HEK293 (cell line): ENCODE measurements around the gene CXCL11.

Source experiments
- CTCF ChIA-PET: fragments of 350-600 bp; formaldehyde crosslinking; extraction: SDS; loops from one replicate; lab custom pipeline; 2021; ENCODE audit warnings: antibody characterized with exemption; lab: Yijun Ruan, JAX
- POLR2A ChIA-PET: fragments of 300-600 bp; formaldehyde crosslinking; extraction: SDS; loops from one replicate; lab custom pipeline; 2020; ENCODE audit warnings: antibody characterized with exemption, inconsistent platforms; lab: Yijun Ruan, JAX
- H3K27ac ChIP-seq: fragments of 200-500 bp; sonication (Bioruptor generic); 2 replicates; pipeline ENCODE4 v1.5.1; 2014; ENCODE audit warnings: low read depth, low read length, control low read depth, inconsistent platforms; ENCODE audit errors: extremely low read depth
- H3K36me3 ChIP-seq, 2 experiments: fragments of 200-500 bp in 1 of 2; sonication (Bioruptor generic) in 1 of 2; 1 replicate in 1 of 2; 2 replicates in 1 of 2; pipeline ENCODE4 v1.5.1; 2014 to 2017; ENCODE audit warnings: inconsistent platforms in 2 of 2, low read length in 2 of 2; ENCODE audit not compliant: control insufficient read depth in 2 of 2, insufficient read depth in 1 of 2
- H3K4me1 ChIP-seq: fragments of 200-500 bp; sonication (Bioruptor generic); 2 replicates; pipeline ENCODE4 v1.5.1; 2014; ENCODE audit warnings: mild to moderate bottlenecking, low read length, inconsistent platforms; ENCODE audit not compliant: control insufficient read depth, insufficient read depth
- H3K4me3 ChIP-seq: 2 replicates; pipeline ENCODE4 v1.5.1; 2011; ENCODE audit warnings: low read depth, mild to moderate bottlenecking, control low read depth, low read length, moderate library complexity
- H3K9me3 ChIP-seq: fragments of 200-500 bp; sonication (Bioruptor generic); 2 replicates; pipeline ENCODE4 v1.5.1; 2014; ENCODE audit warnings: low read depth, low read length, inconsistent platforms; ENCODE audit not compliant: control insufficient read depth, insufficient read depth
- IKZF3 ChIP-seq: fragments of 450-650 bp; IDR thresholded peaks from 2 replicates; pipeline ENCODE4 v1.5.0; 2018; ENCODE audit warnings: missing biosample characterization, mild to moderate bottlenecking, missing genetic modification characterization, moderate library complexity
- KLF17 ChIP-seq: fragments of 450-650 bp; formaldehyde crosslinking; IDR thresholded peaks from 2 replicates; pipeline ENCODE4 v1.5.1; 2016; ENCODE audit warnings: missing biosample characterization, missing genetic modification characterization
- OSR2 ChIP-seq: fragments of 450-650 bp; formaldehyde crosslinking; IDR thresholded peaks from 2 replicates; pipeline ENCODE4 v1.5.1; 2016; ENCODE audit warnings: missing biosample characterization, missing genetic modification characterization
- PRDM2 ChIP-seq: fragments of 450-650 bp; formaldehyde crosslinking; IDR thresholded peaks from 2 replicates; pipeline ENCODE4 v1.5.1; 2016; ENCODE audit warnings: missing biosample characterization, missing genetic modification characterization, borderline replicate concordance
- ZBTB1 ChIP-seq: fragments of 450-650 bp; formaldehyde crosslinking; IDR thresholded peaks from 2 replicates; pipeline ENCODE4 v1.5.1; 2016; ENCODE audit warnings: missing biosample characterization, missing genetic modification characterization
- ZBTB20 ChIP-seq: fragments of 450-650 bp; formaldehyde crosslinking; IDR thresholded peaks from 2 replicates; pipeline ENCODE4 v1.5.1; 2016; ENCODE audit warnings: missing biosample characterization, missing genetic modification characterization
- ZNF133 ChIP-seq: fragments of 450-650 bp; formaldehyde crosslinking; IDR thresholded peaks from 2 replicates; pipeline ENCODE4 v1.5.1; 2016; ENCODE audit warnings: missing biosample characterization, missing genetic modification characterization
- ZNF148 ChIP-seq: fragments of 450-650 bp; formaldehyde crosslinking; IDR thresholded peaks from 2 replicates; pipeline ENCODE4 v1.5.0; 2017; ENCODE audit warnings: missing biosample characterization, missing genetic modification characterization, borderline replicate concordance
- ZNF155 ChIP-seq: fragments of 450-650 bp; formaldehyde crosslinking; IDR thresholded peaks from 2 replicates; pipeline ENCODE4 v1.5.1; 2016; ENCODE audit warnings: missing biosample characterization, missing genetic modification characterization
- ZNF175 ChIP-seq: fragments of 450-650 bp; formaldehyde crosslinking; IDR thresholded peaks from 2 replicates; pipeline ENCODE4 v1.5.1; 2016; ENCODE audit warnings: missing biosample characterization, missing genetic modification characterization
- ZNF211 ChIP-seq: fragments of 450-650 bp; formaldehyde crosslinking; IDR thresholded peaks from 2 replicates; pipeline ENCODE4 v1.5.1; 2016; ENCODE audit warnings: low read depth, missing biosample characterization, missing genetic modification characterization
- ZNF223 ChIP-seq: fragments of 450-650 bp; formaldehyde crosslinking; IDR thresholded peaks from 2 replicates; pipeline ENCODE4 v1.5.1; 2016; ENCODE audit warnings: missing biosample characterization, missing genetic modification characterization
- ZNF23 ChIP-seq: fragments of 450-650 bp; formaldehyde crosslinking; IDR thresholded peaks from 2 replicates; pipeline ENCODE4 v1.5.1; 2016; ENCODE audit warnings: missing biosample characterization, missing genetic modification characterization, borderline replicate concordance
- ZNF350 ChIP-seq: fragments of 450-650 bp; formaldehyde crosslinking; IDR thresholded peaks from 2 replicates; pipeline ENCODE4 v1.5.0; 2017; ENCODE audit warnings: missing biosample characterization, mild to moderate bottlenecking, missing genetic modification characterization
- ZNF394 ChIP-seq: fragments of 450-650 bp; formaldehyde crosslinking; IDR thresholded peaks from 2 replicates; pipeline ENCODE4 v1.5.1; 2016; ENCODE audit warnings: missing biosample characterization, missing genetic modification characterization, mild to moderate bottlenecking, moderate library complexity, borderline replicate concordance
- ZNF600 ChIP-seq: fragments of 450-650 bp; formaldehyde crosslinking; IDR thresholded peaks from 2 replicates; pipeline ENCODE4 v1.5.1; 2016; ENCODE audit warnings: missing biosample characterization, missing genetic modification characterization
- ZNF830 ChIP-seq: fragments of 450-650 bp; IDR thresholded peaks from 2 replicates; pipeline ENCODE4 v1.5.0; 2018; ENCODE audit warnings: missing biosample characterization, missing genetic modification characterization, low read depth, mild to moderate bottlenecking, moderate library complexity
- ZSCAN16 ChIP-seq: fragments of 450-650 bp; formaldehyde crosslinking; IDR thresholded peaks from 2 replicates; pipeline ENCODE4 v1.5.1; 2016; ENCODE audit warnings: missing biosample characterization, missing genetic modification characterization

The CXCL11 gene

GRCh38 chr4:76078033-76078613, 42.3 kb upstream of the CXCL11 start:
- Histone ChIP-seq H3K36me3 (no peaks in the 10 kb centered on the region), H3K9me3 (no peaks in the 10 kb centered on the region)
- POLR2A ChIA-PET: no interaction called here
- TF ChIP-seq ZNF223 (tag by site-specific recombination) (no peak), IKZF3 (tag by site-specific recombination) (no peak), ZNF175 (tag by site-specific recombination) (no peak), ZNF394 (no peak), ZNF148 (tag by site-specific recombination) (no peak), OSR2 (tag by site-specific recombination) (no peak)
- TF ChIP-seq, all 188 proteins: peak for 0
- Histone ChIP-seq H3K4me3 (no peak overlapping the region), H3K27ac (no peak overlapping the region), H3K4me1 (no peaks in the 10 kb centered on the region)
- CTCF ChIA-PET: interaction anchor here (0.5 to 1.7 kb wide), 2 partner anchors 9 to 183 kb away, joined by 4 to 8 read pairs; no protein-coding TSS in a partner anchor

GRCh38 chr4:76074993-76075600, 39.2 kb upstream of the CXCL11 start:
- ChIA-PET CTCF (interaction anchor here (1.4 to 2.1 kb wide), 3 partner anchors 12 to 179 kb away, joined by 3 to 11 read pairs (median 4); no protein-coding TSS in a partner anchor), POLR2A (no interaction called here)
- Histone ChIP-seq H3K27ac (no peak overlapping the region), H3K9me3 (no peaks in the 10 kb centered on the region), H3K4me1 (no peaks in the 10 kb centered on the region), H3K4me3 (no peak overlapping the region), H3K36me3 (no peaks in the 10 kb centered on the region)
- no peak for TF ChIP-seq ZNF350 (tag by site-specific recombination)
- no peak for TF ChIP-seq ZNF830 (tag by site-specific recombination)
- no peak for TF ChIP-seq ZBTB1 (tag by site-specific recombination)
- TF ChIP-seq ZBTB20 (tag by site-specific recombination): no peak
- no peak for TF ChIP-seq ZSCAN16
- no peak for TF ChIP-seq ZNF211 (tag by site-specific recombination)
- TF ChIP-seq PRDM2: no peak
- TF ChIP-seq ZNF155 (tag by site-specific recombination): no peak
- TF ChIP-seq ZNF133: no peak
- TF ChIP-seq KLF17 (tag by site-specific recombination): no peak
- no peak for TF ChIP-seq ZNF23
- TF ChIP-seq ZNF600: no peak
